BE2C (cell line): ENCODE results near the gene ELP1.

Source experiments
- DNase-seq: peaks from one replicate; pipeline ENCODE4 v3.0.0-alpha.2; 2020
- H3K27me3 ChIP-seq: fragments of 250-450 bp; sonication (Bioruptor Pico); 2 replicates; pipeline ENCODE4 v1.5.1; 2020; ENCODE audit warnings: mild to moderate bottlenecking
- H3K36me3 ChIP-seq: fragments of 250-450 bp; sonication (Bioruptor Pico); 2 replicates; pipeline ENCODE4 v1.5.1; 2020; ENCODE audit warnings: mild to moderate bottlenecking
- H3K4me1 ChIP-seq: fragments of 250-450 bp; sonication (Bioruptor Pico); 2 replicates; pipeline ENCODE4 v1.5.1; 2020
- H3K4me3 ChIP-seq: 2 replicates; pipeline ENCODE4 v1.5.1; 2011; ENCODE audit warnings: low read depth, low read length
- H3K9me3 ChIP-seq: fragments of 250-450 bp; sonication (Bioruptor Pico); 2 replicates; pipeline ENCODE4 v1.5.1; 2020
- CTCF ChIP-seq: IDR thresholded peaks from 2 replicates; pipeline ENCODE4 v1.5.1; 2012; ENCODE audit warnings: mild to moderate bottlenecking, low read depth, low read length

ELP1 gene

GRCh38 chr9:108866001-108866420 lies 67.9 kb downstream of the ELP1 start:
- Histone ChIP-seq H3K9me3 (no peaks in the 10 kb centered on the region), H3K4me3 (no peak overlapping the region), H3K27me3 (no peaks in the 10 kb centered on the region), H3K4me1 (no peaks in the 10 kb centered on the region), H3K36me3 (peaks cover 10% of the 10 kb centered on the region)
- DNase-seq, result no peak
- TF ChIP-seq CTCF, result no peak

GRCh38 chr9:108865037-108865436 lies 68.9 kb downstream of the ELP1 start:
- no peaks in the 10 kb centered on the region for H3K27me3 ChIP-seq
- TF ChIP-seq CTCF, result no peak

GRCh38 chr9:108864446-108864845 lies 69.5 kb downstream of the ELP1 start:
- Histone ChIP-seq H3K4me3 (no peak overlapping the region), H3K36me3 (0 out of 2 replicates have a peak, but pooled peaks cover 5% of the 10 kb centered on the region), H3K27me3 (no peaks in the 10 kb centered on the region), H3K9me3 (no peaks in the 10 kb centered on the region), H3K4me1 (no peaks in the 10 kb centered on the region)
- TF ChIP-seq CTCF, result 0 out of 2 replicates have a peak, but pooled peaks have one; percentile 7
- no peak for DNase-seq

More at GRCh38 chr9:108865037-108865436, 68.9 kb downstream of the ELP1 start:
- H3K36me3 ChIP-seq, result peaks cover 5% of the 10 kb centered on the region; the same call in 1 of the 2 replicates
- H3K9me3 ChIP-seq, result no peaks in the 10 kb centered on the region
- H3K4me3 ChIP-seq, result no peak overlapping the region
- no peak for DNase-seq
- H3K4me1 ChIP-seq, result no peaks in the 10 kb centered on the region

- TF ChIP-seq CTCF, result no peak
- Histone ChIP-seq H3K4me1 (no peaks in the 10 kb centered on the region), H3K4me3 (no peak overlapping the region), H3K36me3 (0 out of 2 replicates have a peak, but pooled peaks cover 3% of the 10 kb centered on the region), H3K9me3 (no peaks in the 10 kb centered on the region), H3K27me3 (no peaks in the 10 kb centered on the region)
- no peak for DNase-seq
Measured at GRCh38 chr9:108863891-108864290, 70.0 kb downstream of the ELP1 start.

- no peak for DNase-seq
- H3K9me3 ChIP-seq, result no peaks in the 10 kb centered on the region
- H3K4me1 ChIP-seq, result no peaks in the 10 kb centered on the region
- H3K36me3 ChIP-seq, result no peaks in the 10 kb centered on the region
- no peak for TF ChIP-seq CTCF
- no peaks in the 10 kb centered on the region for H3K27me3 ChIP-seq
- H3K4me3 ChIP-seq, result no peak within 1 kb of the TSS
Measured at GRCh38 chr9:108861997-108862396, 71.9 kb downstream of the ELP1 start, which contains the start of gene ACTL7A. Gene ACTL7A (plus strand): TSS chr9:108862266. CDS start chr9:108862323, 57 bp downstream.

GRCh38 chr9:108861464-108861863 lies 72.5 kb downstream of the ELP1 start:
- H3K4me3 ChIP-seq, result no peak overlapping the region
- H3K4me1 ChIP-seq, result no peaks in the 10 kb centered on the region
- H3K36me3 ChIP-seq, result no peaks in the 10 kb centered on the region
- H3K9me3 ChIP-seq, result no peaks in the 10 kb centered on the region
- no peak for TF ChIP-seq CTCF
- DNase-seq, result no peak
- no peaks in the 10 kb centered on the region for H3K27me3 ChIP-seq
